ENCODE measurements around the gene PROCR. TPM values are rescaled to one million over a fixed set of nuclear protein-coding genes. Genes with fewer than 3 reads are reported as not detected.
"Not testable (repeated sequence)": the region's sequence is repeated elsewhere in the genome, so short reads cannot be mapped to it uniquely, and the experiment has no call there.

Gene PROCR
- polyA plus RNA-seq (ENCODE audit: insufficient read length): 43.5 TPM

DNA sequence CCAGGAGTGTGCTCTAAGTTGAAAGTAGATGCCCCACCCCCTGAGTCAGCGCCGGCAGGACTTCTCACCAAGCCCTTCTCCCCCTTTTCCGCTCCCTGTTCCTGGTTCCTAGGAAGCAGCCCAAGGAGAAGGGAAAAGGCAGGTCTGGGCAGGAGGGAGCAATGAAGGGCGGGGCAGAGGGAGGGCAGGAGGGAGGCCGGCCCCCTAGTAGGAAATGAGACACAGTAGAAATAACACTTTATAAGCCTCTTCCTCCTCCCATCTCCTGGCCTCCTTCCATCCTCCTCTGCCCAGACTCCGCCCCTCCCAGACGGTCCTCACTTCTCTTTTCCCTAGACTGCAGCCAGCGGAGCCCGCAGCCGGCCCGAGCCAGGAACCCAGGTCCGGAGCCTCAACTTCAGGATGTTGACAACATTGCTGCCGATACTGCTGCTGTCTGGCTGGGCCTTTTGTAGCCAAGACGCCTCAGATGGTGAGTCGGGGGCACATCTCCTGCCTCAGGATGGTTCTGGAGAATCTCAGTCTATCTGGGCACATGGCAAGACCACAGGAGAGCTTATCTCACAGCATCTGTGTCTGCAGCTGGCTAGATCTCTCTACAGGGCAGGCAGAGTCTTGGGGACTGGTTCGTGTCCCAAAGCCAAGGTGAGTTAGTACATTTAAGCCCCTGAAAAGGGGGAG, at the start of gene PROCR:
TSS of gene PROCR (plus strand) at position 320 of the 681 bp plus-strand sequence. CDS start at position 403, 83 bp downstream.
- DNase-seq: peak; percentile 90

DNA sequence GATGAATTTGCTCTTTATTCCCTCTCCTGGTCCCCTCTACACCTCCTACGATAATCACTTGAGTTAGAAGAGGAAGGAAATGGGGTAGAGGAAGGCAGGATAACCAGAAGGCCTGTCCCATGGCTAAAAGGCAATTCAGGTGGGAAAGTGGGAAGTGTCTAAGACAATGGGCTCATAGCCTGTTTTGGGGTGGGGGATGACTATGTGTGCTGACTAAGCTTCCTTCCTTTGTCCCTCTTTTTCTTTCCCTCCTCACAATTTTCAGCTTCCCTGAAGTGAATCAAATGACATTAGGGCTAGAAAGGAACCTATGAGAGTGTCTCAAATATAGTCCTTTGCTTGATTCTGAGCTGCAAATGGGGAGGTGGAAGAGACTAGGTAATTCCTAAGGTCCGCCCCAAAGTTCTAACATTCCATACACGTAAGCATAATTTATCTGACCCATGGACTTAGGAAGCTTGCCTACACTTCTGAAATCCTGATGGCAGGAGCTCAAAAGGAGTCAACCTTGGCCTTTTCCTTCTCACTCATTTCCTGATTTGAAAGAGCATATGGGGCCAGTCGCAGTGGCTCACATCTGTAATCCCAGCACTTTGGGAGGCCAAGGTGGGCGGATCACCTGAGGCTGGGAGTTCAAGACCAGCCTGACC, 49.0 kb upstream of the PROCR start:
- DNase-seq: no peak

- DNase-seq: no peak
Observed at GRCh38 chr20:35125753-35126152, 46.1 kb upstream of the PROCR start.

- DNase-seq: no peak
Observed at GRCh38 chr20:35129647-35130069, 42.2 kb upstream of the PROCR start.

DNA sequence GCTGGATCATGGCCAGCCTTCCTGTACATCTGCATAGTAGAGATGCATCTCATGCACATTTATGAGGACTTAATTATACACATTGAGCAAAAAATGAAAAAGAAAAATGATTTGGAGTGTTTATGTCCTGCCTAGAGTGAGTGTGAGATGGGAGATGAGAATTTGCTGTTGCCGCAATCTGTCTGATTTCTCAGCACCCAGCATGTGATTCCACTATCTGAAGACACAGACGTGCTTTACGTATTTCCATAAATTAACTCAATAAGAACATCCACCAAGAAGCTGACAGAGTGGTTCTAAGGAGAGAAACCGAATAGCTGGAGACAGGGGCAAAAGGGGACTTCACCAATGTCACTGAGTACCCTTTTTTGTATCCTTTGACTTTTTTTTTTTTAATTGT, 39.9 kb upstream of the PROCR start:
- DNase-seq: no peak

- DNase-seq: no peak
Observed at GRCh38 chr20:35133031-35133430, 38.8 kb upstream of the PROCR start.

GRCh38 chr20:35133735-35134134, 38.1 kb upstream of the PROCR start:
- no peak for DNase-seq

DNA sequence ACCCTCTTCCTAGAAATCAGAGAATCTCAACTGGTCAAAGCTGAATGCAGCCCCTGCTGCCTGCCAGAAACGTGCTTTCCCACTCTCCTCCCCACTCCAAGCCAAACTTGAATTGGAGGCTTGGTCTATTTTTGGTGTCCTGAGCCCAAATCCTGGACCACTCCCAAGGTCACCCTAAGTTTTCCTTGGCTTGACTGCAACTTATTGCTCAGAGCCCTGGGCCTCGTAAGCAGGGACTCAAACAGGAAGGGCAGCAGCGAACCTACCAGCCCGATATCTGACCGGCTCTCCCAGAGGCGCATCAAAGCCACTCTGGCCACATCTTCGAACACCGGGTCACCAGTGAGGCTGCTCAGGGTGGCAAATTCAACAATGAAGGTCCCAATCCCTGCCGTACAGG, 37.4 kb upstream of the PROCR start:
- no peak for DNase-seq

GRCh38 chr20:35134880-35135279, 37.0 kb upstream of the PROCR start:
- DNase-seq: no peak

DNA sequence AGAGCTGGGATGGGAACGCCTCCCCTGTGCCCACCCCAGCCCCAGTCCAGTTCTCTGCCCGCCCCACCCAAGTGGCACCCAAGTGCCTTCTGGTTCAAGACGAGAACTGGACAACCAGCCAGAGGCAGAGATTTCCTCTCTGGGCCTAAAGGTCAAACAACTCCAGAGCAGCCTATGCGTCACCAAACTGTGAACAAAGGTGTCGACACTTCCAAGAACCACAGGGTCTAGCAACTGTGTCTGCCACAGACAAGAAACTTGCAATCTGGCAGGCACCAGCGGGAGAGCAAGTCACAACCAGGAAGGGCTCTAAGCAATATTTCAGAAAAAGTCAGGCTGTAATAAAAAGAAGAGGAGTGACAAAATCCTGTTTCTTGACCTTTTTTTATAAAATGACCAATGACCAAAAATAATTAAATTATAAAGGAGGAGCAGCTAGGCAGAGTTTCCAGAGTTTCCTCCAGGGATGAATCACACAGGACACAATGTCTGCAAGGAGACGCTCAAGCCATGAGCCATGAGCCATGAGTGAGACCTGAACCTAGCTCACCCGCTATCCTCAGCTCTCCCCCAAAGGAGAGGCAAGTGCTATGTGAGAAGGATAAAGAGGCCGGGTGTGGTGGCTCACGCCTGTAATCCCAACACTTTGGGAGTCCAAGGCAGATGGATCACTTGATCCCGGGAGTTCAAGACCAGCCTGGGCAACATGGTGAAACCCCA, 35.8 kb upstream of the PROCR start:
- no peak for DNase-seq

- no peak for DNase-seq
Observed at GRCh38 chr20:35144694-35145093, 27.2 kb upstream of the PROCR start.

- peak; percentile 32 for DNase-seq
Observed at GRCh38 chr20:35145141-35145564, 26.7 kb upstream of the PROCR start.

DNA sequence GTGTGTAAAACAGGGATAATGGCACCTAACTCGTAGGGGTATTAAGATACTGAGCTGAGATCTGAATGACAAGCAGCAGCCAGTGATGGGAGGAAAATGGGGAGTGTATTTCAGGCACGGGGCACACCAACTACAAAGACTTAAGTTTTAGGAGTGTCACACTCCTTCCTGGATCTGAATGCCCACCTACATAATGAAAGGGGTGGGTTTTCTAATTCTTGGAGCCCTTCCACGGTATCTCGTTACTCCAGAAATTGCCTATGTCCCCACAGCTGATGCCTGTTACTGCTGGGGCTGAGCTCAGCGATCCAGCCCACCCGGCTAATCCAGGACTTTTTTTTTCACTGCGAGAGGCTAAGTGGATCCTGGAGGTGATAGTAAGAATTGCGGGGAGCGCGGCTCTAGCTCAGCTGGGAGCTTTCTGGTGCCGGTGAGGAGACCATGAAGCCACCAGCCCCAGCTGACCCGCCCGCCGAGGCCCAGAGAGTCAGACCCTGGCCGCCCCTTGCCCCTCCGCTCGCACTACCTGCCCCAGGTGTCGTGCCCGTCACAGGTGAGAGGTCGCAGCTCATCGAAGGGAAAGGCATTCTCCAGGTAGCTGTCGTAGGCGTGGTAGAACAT, 25.5 kb upstream of the PROCR start:
- no peak for DNase-seq

- DNase-seq: peak; percentile 97
Observed at GRCh38 chr20:35146920-35147574, 24.8 kb upstream of the PROCR start, which contains the start of gene EDEM2. Gene EDEM2 (minus strand): TSS chr20:35147336. CDS start chr20:35147258, 78 bp downstream.

DNA sequence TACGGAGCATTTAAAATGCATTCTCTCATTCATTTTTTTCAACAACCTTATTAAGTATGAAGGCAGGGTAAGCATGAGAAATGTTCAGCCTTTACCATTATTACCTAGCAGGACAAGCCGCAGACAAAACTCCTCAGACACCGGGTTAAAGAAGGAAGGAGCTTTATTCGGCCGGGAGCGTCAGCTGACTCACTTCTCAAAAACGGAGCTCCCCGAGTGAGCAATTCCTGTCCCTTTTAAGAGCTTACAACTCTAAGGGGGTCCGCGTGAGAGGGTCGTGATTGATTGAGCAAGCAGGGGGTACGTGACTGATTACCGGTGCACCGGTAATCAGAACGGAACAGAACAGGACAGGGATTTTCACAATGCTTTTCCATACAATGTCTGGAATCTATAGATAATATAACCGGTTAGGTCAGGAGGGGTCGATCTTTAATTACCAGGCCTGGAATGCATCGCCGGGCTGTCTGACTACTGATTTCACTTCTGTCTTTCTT, 24.2 kb upstream of the PROCR start:
- DNase-seq: not testable (repeated sequence)

GRCh38 chr20:35150846-35151579, 20.9 kb upstream of the PROCR start:
- no peak for DNase-seq

DNA sequence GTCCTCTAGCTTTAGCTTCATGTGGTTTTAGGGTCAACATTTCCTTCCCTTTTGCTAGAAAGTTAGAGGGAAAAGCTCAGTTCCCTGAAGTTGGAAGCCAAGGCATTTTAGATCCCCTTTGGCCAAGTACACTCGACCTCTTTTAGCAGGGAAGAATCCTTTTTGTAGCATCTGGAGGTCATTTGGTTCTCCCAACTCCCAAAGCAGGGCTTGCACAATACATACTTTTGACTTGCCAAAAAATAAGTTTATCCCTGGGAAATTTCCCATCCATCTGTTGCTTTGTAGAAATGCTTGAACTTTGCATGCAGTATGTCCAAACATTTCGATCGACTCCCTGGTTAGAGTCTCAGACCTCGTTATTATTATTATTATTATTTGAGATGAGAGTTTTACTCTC, 20.1 kb upstream of the PROCR start:
- DNase-seq: peak; percentile 87

DNA sequence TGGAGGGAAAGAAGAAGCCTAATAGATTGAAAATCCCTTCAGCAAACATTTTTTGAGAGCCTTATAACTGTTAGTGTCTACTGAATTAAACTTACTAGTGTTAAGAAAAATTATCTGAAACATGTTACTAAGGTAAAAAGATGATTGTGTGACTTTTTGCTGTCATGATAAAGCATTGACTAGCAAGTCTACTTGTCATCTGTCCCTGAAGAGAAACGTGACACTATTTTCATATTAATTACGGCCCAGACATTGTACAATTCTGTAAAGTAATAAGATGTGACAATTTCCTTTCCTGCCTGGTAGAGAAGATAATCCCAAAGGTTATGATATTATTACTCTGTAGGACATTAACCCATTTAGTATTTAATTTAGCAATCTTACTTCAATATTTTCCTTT, 15.9 kb upstream of the PROCR start:
- no peak for DNase-seq

- no peak for DNase-seq
Observed at GRCh38 chr20:35156978-35157377, 14.9 kb upstream of the PROCR start.

DNA sequence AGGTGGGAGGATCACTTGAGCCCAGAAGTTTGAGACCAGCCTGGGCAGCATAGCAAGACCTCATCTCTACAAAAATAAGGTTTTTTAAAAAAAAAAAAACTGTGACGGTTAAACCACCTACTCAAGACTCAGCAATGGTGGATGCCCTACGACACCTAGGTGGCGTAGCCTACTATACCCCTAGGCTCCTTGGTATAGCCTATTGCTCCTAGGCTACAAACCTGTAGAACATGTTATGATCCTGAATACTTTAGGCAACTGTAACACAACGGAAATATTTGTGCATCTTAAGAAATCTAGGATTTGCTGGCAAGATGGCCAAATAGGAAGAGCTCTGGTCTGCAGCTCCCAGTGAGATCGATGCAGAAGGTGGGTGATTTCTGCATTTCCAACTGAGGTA, 11.5 kb upstream of the PROCR start:
- not testable (repeated sequence) for DNase-seq

DNA sequence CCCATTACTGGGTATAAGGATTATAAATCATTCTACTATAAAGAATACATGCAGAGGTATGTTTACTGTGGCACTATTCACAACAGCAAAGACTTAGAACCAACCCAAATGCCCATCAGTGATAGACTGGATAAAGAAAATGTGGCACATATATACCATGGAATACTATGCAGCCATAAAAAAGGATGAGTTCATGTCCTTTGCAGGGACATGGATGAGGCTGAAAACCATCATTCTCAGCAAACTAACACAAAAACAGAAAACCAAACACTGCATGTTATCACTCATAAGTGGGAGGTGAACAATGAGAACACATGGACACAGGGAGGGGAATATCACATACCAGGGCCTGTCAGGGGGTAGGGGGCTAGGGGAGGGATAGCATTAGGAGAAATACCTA, 7.3 kb upstream of the PROCR start:
- not testable (repeated sequence) for DNase-seq

Data from hindlimb muscle (tissue), 1 donor.